ENCODE measurements around the gene TRIO. TPM values are rescaled to one million over a fixed set of nuclear protein-coding genes. Genes with fewer than 3 reads are reported as not detected.

The TRIO gene
- total and polyA plus RNA-seq, 2 of the 8 experiments (the other 6 are each of a cell fraction or from before 2014, with no cell fraction given): 35.1 to 69.1 TPM

DNA sequence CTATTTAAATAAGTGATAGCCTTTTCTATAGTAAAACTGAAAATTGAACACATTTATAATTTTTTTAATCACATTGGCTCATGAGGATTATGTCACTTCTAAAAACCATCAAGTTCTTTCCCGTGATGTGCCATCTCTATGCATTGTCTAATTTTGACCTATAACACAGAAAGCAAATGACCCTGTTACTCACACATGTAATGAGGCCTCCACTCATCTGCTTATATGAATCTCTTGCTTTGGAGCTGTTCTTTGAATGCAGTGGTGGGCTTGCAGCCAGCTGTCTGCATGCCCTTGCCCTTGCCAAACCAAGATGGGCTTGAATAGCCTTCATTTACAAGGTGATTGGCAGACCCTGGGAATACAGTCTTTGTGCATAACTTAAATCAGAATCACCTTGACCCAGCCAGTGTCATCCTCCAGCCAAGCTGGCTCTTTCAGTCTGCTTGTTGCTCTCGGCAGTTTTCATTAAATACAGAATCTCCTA lies 163.2 kb downstream of the TRIO start (continued):
- no peak for TF ChIP-seq NANOG (IDR thresholded peaks at IDR 0.05; ENCODE audit: insufficient read depth, low read depth, low read length, poor library complexity, severe bottlenecking)
- no peak for TF ChIP-seq TAF7 (optimal IDR thresholded peaks at IDR 0.05; ENCODE audit: borderline replicate concordance, low read depth, low read length)
- no peak for TF ChIP-seq CHD2 (IDR thresholded peaks at IDR 0.05; ENCODE audit: low read length)
- TF ChIP-seq JUND (IDR thresholded peaks at IDR 0.05; ENCODE audit: low read length): no peak
